ENCODE results near the gene ELOVL3.

GRCh38 chr10:102269017-102269416, 42.9 kb downstream of the ELOVL3 start:
- TF ChIP-seq, protein P1, sequence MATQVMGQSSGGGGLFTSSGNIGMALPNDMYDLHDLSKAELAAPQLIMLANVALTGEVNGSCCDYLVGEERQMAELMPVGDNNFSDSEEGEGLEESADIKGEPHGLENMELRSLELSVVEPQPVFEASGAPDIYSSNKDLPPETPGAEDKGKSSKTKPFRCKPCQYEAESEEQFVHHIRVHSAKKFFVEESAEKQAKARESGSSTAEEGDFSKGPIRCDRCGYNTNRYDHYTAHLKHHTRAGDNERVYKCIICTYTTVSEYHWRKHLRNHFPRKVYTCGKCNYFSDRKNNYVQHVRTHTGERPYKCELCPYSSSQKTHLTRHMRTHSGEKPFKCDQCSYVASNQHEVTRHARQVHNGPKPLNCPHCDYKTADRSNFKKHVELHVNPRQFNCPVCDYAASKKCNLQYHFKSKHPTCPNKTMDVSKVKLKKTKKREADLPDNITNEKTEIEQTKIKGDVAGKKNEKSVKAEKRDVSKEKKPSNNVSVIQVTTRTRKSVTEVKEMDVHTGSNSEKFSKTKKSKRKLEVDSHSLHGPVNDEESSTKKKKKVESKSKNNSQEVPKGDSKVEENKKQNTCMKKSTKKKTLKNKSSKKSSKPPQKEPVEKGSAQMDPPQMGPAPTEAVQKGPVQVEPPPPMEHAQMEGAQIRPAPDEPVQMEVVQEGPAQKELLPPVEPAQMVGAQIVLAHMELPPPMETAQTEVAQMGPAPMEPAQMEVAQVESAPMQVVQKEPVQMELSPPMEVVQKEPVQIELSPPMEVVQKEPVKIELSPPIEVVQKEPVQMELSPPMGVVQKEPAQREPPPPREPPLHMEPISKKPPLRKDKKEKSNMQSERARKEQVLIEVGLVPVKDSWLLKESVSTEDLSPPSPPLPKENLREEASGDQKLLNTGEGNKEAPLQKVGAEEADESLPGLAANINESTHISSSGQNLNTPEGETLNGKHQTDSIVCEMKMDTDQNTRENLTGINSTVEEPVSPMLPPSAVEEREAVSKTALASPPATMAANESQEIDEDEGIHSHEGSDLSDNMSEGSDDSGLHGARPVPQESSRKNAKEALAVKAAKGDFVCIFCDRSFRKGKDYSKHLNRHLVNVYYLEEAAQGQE (IDR thresholded peaks at IDR 0.05; ENCODE audit: insufficient read depth in 1 of 2, low read depth in 2 of 2, low read length in 2 of 2): no peak
- no peak for TF ChIP-seq POLR2AphosphoS5 (IDR thresholded peaks at IDR 0.05; ENCODE audit: low read depth, low read length)
